Hepatocyte (in vitro differentiated cells): ENCODE data around the gene CFAP65.

ENCODE experiments used
- EZH2 ChIP-seq: fragments of 200-600 bp; sonication (generic); IDR thresholded peaks from 2 replicates; pipeline ENCODE4 v1.6.1; 2016; ENCODE audit warnings: antibody characterized with exemption, mild to moderate bottlenecking, borderline replicate concordance
- EZH2phosphoT487 ChIP-seq: fragments of 200-600 bp; sonication (generic); IDR thresholded peaks from one replicate; pipeline ENCODE4 v1.6.1; 2018; ENCODE audit warnings: antibody characterized with exemption, mild to moderate bottlenecking, low read depth, moderate library complexity; ENCODE audit not compliant: unreplicated experiment, severe bottlenecking
- TF ChIP-seq, protein P1 (sequence below): fragments of 200-600 bp; sonication (generic); IDR thresholded peaks from 2 replicates; pipeline ENCODE4 v1.5.1; 2016; ENCODE audit warnings: antibody characterized with exemption, mild to moderate bottlenecking; ENCODE audit not compliant: poor library complexity

DNA sequence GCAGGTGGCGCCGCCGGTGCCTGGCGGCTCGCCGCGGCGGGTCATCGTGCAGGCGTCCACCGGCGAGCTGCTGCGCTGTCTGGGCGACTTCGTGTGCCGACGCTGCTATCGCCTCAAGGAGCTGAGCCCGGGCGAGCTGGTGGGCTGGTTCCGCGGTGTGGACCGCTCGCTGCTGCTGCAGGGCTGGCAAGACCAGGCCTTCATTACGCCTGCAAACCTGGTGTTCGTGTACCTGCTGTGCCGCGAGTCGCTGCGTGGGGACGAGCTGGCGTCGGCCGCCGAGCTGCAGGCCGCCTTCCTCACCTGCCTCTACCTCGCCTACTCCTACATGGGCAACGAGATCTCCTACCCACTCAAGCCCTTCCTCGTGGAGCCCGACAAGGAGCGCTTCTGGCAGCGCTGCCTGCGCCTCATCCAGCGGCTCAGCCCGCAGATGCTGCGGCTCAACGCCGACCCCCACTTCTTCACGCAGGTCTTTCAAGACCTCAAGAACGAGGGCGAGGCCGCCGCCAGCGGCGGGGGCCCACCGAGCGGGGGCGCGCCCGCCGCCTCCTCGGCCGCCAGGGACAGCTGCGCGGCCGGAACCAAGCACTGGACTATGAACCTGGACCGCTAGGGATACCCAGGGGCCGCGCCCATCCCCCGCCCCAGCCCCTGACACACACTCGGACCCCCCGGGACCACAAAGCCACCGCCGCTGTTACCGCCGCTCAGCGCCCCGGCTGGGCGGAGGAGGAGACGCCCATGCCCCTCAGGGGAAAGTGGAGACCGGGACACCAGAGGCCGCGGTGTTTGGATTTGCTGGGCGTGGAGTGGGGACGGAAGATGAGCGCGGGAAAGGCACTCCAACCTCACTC, 80.8 kb downstream of the CFAP65 start:
- peak; percentile 90 for TF ChIP-seq EZH2
- TF ChIP-seq, protein P1, sequence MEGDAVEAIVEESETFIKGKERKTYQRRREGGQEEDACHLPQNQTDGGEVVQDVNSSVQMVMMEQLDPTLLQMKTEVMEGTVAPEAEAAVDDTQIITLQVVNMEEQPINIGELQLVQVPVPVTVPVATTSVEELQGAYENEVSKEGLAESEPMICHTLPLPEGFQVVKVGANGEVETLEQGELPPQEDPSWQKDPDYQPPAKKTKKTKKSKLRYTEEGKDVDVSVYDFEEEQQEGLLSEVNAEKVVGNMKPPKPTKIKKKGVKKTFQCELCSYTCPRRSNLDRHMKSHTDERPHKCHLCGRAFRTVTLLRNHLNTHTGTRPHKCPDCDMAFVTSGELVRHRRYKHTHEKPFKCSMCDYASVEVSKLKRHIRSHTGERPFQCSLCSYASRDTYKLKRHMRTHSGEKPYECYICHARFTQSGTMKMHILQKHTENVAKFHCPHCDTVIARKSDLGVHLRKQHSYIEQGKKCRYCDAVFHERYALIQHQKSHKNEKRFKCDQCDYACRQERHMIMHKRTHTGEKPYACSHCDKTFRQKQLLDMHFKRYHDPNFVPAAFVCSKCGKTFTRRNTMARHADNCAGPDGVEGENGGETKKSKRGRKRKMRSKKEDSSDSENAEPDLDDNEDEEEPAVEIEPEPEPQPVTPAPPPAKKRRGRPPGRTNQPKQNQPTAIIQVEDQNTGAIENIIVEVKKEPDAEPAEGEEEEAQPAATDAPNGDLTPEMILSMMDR = no peak
- TF ChIP-seq EZH2phosphoT487 = peak; percentile 68
